ENCODE results near the gene RPP30.
A peak's percentile ranks its signal among the peaks of the same experiment; 100 is the strongest.

The RPP30 gene

GRCh38 chr10:90855126-90855525, 16.6 kb upstream of the RPP30 start:
- Histone ChIP-seq H3K27me3 (ENCODE audit: control insufficient read depth in 2 of 2, insufficient read depth in 2 of 2, low read length in 2 of 2) (peaks cover 29 to 41% of the 10 kb centered on the region in 2 donors), H3K36me3 (ENCODE audit: control insufficient read depth in 2 of 2, insufficient read depth in 2 of 2, low read length in 2 of 2) (no peaks in the 10 kb centered on the region), H3K9me3 (ENCODE audit: control insufficient read depth in 2 of 2, low read length in 2 of 2) (peaks cover 0 to 2% of the 10 kb centered on the region in 2 donors), H3K4me1 (ENCODE audit: control insufficient read depth in 2 of 2, insufficient read depth in 2 of 2, low read length in 2 of 2) (peaks cover 3 to 8% of the 10 kb centered on the region in 2 donors), H3K4me3 (ENCODE audit: low read length in 2 of 2) (no peak overlapping the region), H3K9ac (ENCODE audit: low read depth in 1 of 2, low read length in 2 of 2) (no peak overlapping the region), H3K27ac (ENCODE audit: low read depth in 2 of 2, low read length in 2 of 2) (no peak overlapping the region)

DNA sequence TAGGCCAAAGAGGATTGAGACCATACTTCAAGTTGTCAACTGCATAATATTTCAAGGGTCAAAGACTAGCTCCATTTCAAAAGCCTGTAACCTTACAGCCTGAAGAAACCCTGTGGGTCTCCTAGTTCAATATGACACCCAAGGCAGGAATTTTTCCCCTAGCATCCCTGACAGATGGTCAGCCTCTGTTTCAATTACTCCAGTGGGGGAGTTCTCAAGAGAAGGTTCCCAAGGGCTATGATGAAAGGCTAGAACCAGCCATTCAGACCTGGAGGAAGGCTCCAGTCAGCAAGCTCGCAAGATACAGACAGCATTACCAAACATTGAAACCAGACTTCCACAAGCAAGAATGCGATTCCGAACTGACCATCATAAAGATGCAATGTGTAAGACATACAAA, 15.5 kb upstream of the RPP30 start:
- no peaks in the 10 kb centered on the region for H3K9me3 ChIP-seq (ENCODE audit: control insufficient read depth in 2 of 2, low read length in 2 of 2)
- H3K36me3 ChIP-seq (ENCODE audit: control insufficient read depth in 2 of 2, insufficient read depth in 2 of 2, low read length in 2 of 2) = no peaks in the 10 kb centered on the region
- no peak overlapping the region for H3K27ac ChIP-seq (ENCODE audit: low read depth in 2 of 2, low read length in 2 of 2)
- H3K4me1 ChIP-seq (ENCODE audit: control insufficient read depth in 2 of 2, insufficient read depth in 2 of 2, low read length in 2 of 2) = peaks cover 3 to 8% of the 10 kb centered on the region in 2 donors
- H3K9ac ChIP-seq (ENCODE audit: low read depth in 1 of 2, low read length in 2 of 2) = no peak overlapping the region
- H3K27me3 ChIP-seq (ENCODE audit: control insufficient read depth in 2 of 2, insufficient read depth in 2 of 2, low read length in 2 of 2) = peaks cover 29 to 41% of the 10 kb centered on the region in 2 donors
- H3K4me3 ChIP-seq (ENCODE audit: low read length in 2 of 2) = peak overlapping the region in 1 of 2 donors; percentile 65

DNA sequence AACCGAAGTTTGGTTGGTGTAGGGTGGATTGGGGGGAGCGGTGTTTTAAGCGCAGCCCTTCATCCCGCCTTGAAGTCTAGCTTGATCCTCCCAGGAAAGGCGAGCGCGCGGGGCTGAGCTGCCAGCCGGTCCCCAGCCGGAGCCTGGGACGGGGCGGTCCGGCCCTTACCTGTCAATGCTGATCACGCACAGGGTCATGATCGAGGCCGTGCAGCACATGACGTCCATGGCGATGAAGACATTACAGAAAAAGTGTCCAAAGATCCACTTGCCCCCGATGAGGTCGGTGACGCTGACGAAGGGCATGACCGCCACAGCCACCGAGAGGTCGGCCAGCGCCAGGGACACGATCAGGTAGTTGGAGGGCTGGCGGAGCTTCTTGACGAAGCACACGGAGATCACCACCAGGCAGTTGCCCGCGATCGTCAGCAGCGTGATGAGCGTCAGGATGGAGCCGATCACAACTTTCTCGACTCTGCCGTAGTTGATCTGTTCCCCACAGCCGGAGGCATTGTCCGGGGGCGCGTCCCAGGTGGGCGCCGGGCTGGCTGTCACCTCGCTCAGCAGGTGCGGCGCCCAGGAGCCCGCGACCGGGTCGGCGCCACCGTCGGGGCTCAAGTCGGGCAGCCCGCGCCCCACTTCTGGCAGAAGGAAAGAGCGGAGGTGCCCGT, 14.7 kb upstream of the RPP30 start:
- H3K27me3 ChIP-seq (ENCODE audit: control insufficient read depth in 2 of 2, insufficient read depth in 2 of 2, low read length in 2 of 2) = peaks cover 29 to 41% of the 10 kb centered on the region in 2 donors
- peak overlapping the region in 1 of 2 donors; percentile 16 for H3K27ac ChIP-seq (ENCODE audit: low read depth in 2 of 2, low read length in 2 of 2)
- peak overlapping the region in 1 of 2 donors; percentile 36 for H3K9ac ChIP-seq (ENCODE audit: low read depth in 1 of 2, low read length in 2 of 2)
- H3K4me3 ChIP-seq (ENCODE audit: low read length in 2 of 2) = peak overlapping the region; percentile 65 to 67
- H3K36me3 ChIP-seq (ENCODE audit: control insufficient read depth in 2 of 2, insufficient read depth in 2 of 2, low read length in 2 of 2) = no peaks in the 10 kb centered on the region
- H3K9me3 ChIP-seq (ENCODE audit: control insufficient read depth in 2 of 2, low read length in 2 of 2) = no peaks in the 10 kb centered on the region
- peaks cover 3 to 8% of the 10 kb centered on the region in 2 donors for H3K4me1 ChIP-seq (ENCODE audit: control insufficient read depth in 2 of 2, insufficient read depth in 2 of 2, low read length in 2 of 2)

DNA sequence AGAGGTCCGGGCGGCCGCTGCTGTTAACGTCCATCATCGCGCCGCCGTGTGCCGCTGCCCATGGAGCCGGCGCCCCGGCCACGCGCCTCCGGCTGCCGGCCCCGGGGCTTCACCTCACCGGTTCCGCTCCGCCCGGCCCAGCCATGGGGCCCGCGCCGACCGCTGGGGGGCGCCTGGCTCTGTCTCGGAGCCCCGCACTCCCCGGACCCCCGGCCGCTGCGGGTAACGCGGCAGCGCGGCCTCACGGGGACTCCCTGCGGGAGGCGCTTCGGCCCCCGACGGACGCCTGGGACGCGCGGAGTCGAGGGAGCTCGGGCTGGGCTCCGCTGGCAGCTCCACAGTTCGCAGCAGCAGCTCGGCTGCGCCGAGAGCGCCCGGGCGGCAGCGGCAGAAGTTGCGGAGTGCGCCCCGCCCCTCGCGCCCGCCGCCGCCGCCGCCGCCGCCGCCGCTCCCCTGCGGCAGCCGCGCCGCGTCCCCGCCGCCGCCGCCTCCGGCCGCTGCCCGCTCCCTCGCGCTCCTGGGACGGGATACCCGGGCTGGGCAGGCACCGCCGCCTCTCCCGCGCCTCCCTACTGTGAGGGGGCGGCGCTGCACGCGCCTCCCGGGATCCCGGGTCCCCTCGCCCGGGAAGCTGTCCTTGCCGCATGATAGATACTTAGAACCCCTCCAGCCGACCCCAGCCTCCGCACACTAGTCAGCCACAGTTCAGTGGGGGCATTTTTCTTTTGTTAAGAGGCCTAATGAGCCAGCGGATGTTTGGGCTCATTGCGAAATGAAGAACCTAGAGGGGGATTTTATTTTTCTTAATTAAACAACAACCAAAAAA, 13.9 kb upstream of the RPP30 start, which contains the start of gene HTR7:
Gene HTR7 (minus strand): TSS at position 405 of the 826 bp plus-strand sequence. CDS start 368 bp downstream, at position 37.
- Histone ChIP-seq H3K9ac (ENCODE audit: low read depth in 1 of 2, low read length in 2 of 2) (peak within 1 kb of the TSS; percentile 5 to 46), H3K4me3 (ENCODE audit: low read length in 2 of 2) (peak within 1 kb of the TSS; percentile 65 to 67), H3K27ac (ENCODE audit: low read depth in 2 of 2, low read length in 2 of 2) (peak within 1 kb of the TSS; percentile 15 to 38), H3K36me3 (ENCODE audit: control insufficient read depth in 2 of 2, insufficient read depth in 2 of 2, low read length in 2 of 2) (no peaks in the 10 kb centered on the region), H3K4me1 (ENCODE audit: control insufficient read depth in 2 of 2, insufficient read depth in 2 of 2, low read length in 2 of 2) (peaks cover 3 to 8% of the 10 kb centered on the region in 2 donors), H3K27me3 (ENCODE audit: control insufficient read depth in 2 of 2, insufficient read depth in 2 of 2, low read length in 2 of 2) (peaks cover 29 to 41% of the 10 kb centered on the region in 2 donors), H3K9me3 (ENCODE audit: control insufficient read depth in 2 of 2, low read length in 2 of 2) (no peaks in the 10 kb centered on the region)

DNA sequence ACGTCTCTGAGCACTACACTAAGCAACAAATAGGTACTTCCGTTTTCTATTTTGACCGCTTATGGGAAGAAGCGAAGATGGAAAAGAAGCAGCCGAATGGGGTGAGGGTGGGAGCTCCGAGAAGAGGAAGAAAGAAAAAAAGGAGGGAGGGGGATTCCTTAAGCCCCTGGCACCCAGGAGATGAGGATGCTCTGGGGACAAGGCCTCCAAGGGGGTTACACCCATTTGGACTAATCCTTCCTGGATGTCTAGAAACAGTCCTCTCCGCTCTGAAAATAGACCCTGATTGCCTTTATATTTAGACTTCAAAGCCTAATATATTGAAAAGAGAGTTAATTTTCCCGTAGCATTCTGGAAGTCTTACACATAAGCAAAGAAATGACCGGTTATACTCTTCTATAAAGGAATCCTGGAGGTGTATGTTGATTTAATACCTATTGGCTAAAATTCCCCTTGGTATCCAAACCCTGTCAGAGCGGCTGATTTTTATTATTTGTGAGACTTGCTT, 13.3 kb upstream of the RPP30 start:
- H3K9ac ChIP-seq (ENCODE audit: low read depth in 1 of 2, low read length in 2 of 2) = peak overlapping the region; percentile 5 to 46
- H3K27me3 ChIP-seq (ENCODE audit: control insufficient read depth in 2 of 2, insufficient read depth in 2 of 2, low read length in 2 of 2) = peaks cover 32 to 38% of the 10 kb centered on the region in 2 donors
- H3K4me3 ChIP-seq (ENCODE audit: low read length in 2 of 2) = peak overlapping the region; percentile 60 to 67
- H3K9me3 ChIP-seq (ENCODE audit: control insufficient read depth in 2 of 2, low read length in 2 of 2) = no peaks in the 10 kb centered on the region
- no peaks in the 10 kb centered on the region for H3K36me3 ChIP-seq (ENCODE audit: control insufficient read depth in 2 of 2, insufficient read depth in 2 of 2, low read length in 2 of 2)
- peaks cover 3 to 8% of the 10 kb centered on the region in 2 donors for H3K4me1 ChIP-seq (ENCODE audit: control insufficient read depth in 2 of 2, insufficient read depth in 2 of 2, low read length in 2 of 2)
- peak overlapping the region in 1 of 2 donors; percentile 15 for H3K27ac ChIP-seq (ENCODE audit: low read depth in 2 of 2, low read length in 2 of 2)

DNA sequence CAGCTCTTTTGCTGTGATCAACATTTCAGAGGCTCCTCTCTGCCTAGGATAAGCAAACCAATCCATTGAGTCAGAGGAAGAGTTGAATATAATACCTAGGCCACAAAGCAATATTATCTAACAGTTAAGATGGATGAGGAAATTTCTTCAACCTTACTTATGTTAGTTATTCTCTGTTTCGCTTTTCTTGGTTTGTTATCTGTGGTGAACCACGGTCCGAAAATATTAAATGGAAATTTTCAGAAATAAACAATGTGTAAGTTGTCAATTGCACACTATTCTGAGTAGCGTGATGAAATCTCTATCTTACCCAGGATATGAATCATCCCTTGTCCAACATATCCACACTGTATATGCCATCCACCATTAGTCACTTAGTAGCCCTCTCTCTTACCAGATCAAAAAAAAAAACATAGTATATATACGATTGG, 12.4 kb upstream of the RPP30 start:
- no peak overlapping the region for H3K27ac ChIP-seq (ENCODE audit: low read depth in 2 of 2, low read length in 2 of 2)
- peaks cover 34 to 35% of the 10 kb centered on the region in 2 donors for H3K27me3 ChIP-seq (ENCODE audit: control insufficient read depth in 2 of 2, insufficient read depth in 2 of 2, low read length in 2 of 2)

DNA sequence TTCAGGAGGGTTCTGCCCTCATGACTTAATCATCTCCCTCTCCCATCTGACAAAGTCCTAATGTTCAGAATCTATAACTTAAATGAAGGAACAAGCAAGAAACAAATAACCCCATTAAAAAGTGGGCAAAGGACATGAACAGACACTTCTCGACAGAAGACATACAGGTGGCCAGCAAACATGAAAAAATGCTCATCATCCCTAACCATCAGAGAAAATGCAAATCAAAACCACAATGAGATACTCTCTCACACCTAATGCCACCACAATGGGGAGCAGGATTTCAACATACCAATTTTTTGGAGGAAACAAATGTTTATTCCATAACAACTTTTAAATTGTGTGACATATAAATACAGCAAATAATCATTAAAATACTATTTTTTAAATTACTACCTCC, 11.0 kb upstream of the RPP30 start:
- Histone ChIP-seq H3K4me3 (ENCODE audit: low read length in 2 of 2) (no peak overlapping the region), H3K9ac (ENCODE audit: low read depth in 1 of 2, low read length in 2 of 2) (no peak overlapping the region), H3K4me1 (ENCODE audit: control insufficient read depth in 2 of 2, insufficient read depth in 2 of 2, low read length in 2 of 2) (peaks cover 3 to 8% of the 10 kb centered on the region in 2 donors), H3K9me3 (ENCODE audit: control insufficient read depth in 2 of 2, low read length in 2 of 2) (no peaks in the 10 kb centered on the region), H3K27me3 (ENCODE audit: control insufficient read depth in 2 of 2, insufficient read depth in 2 of 2, low read length in 2 of 2) (peaks cover 25 to 27% of the 10 kb centered on the region in 2 donors), H3K36me3 (ENCODE audit: control insufficient read depth in 2 of 2, insufficient read depth in 2 of 2, low read length in 2 of 2) (no peaks in the 10 kb centered on the region), H3K27ac (ENCODE audit: low read depth in 2 of 2, low read length in 2 of 2) (no peak overlapping the region)

More for the DNA sequence above, 12.4 kb upstream of the RPP30 start:
- Histone ChIP-seq H3K36me3 (ENCODE audit: control insufficient read depth in 2 of 2, insufficient read depth in 2 of 2, low read length in 2 of 2) (no peaks in the 10 kb centered on the region), H3K4me3 (ENCODE audit: low read length in 2 of 2) (no peak overlapping the region), H3K9me3 (ENCODE audit: control insufficient read depth in 2 of 2, low read length in 2 of 2) (no peaks in the 10 kb centered on the region), H3K4me1 (ENCODE audit: control insufficient read depth in 2 of 2, insufficient read depth in 2 of 2, low read length in 2 of 2) (peaks cover 3 to 8% of the 10 kb centered on the region in 2 donors), H3K9ac (ENCODE audit: low read depth in 1 of 2, low read length in 2 of 2) (no peak overlapping the region)

GRCh38 chr10:90862908-90863514, 8.8 kb upstream of the RPP30 start:
- Histone ChIP-seq H3K9ac (ENCODE audit: low read depth in 1 of 2, low read length in 2 of 2) (no peak overlapping the region), H3K27me3 (ENCODE audit: control insufficient read depth in 2 of 2, insufficient read depth in 2 of 2, low read length in 2 of 2) (peaks cover 11 to 13% of the 10 kb centered on the region in 2 donors), H3K9me3 (ENCODE audit: control insufficient read depth in 2 of 2, low read length in 2 of 2) (no peaks in the 10 kb centered on the region), H3K27ac (ENCODE audit: low read depth in 2 of 2, low read length in 2 of 2) (no peak overlapping the region), H3K4me1 (ENCODE audit: control insufficient read depth in 2 of 2, insufficient read depth in 2 of 2, low read length in 2 of 2) (no peaks in the 10 kb centered on the region), H3K36me3 (ENCODE audit: control insufficient read depth in 2 of 2, insufficient read depth in 2 of 2, low read length in 2 of 2) (no peaks in the 10 kb centered on the region), H3K4me3 (ENCODE audit: low read length in 2 of 2) (no peak overlapping the region)

DNA sequence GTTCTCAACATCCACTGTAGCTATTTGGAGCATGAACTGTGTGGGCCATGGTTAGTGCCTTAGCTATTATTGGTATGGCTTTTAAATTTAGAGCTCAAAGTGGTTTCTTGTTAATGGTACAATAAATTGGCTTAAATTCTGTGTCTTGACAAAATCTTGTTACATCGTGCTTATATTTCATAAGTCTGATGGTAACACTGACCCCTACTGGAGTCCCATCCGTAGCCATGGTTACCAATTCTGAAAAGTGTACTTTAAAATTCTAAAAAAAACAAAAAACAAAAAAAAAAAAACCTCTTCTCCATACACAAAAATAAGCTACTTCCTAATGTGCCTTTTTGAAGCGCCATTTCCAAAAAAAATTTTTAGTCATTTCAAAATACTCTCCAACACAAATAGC, 6.4 kb upstream of the RPP30 start:
- no peak overlapping the region for H3K9ac ChIP-seq (ENCODE audit: low read depth in 1 of 2, low read length in 2 of 2)
- H3K4me3 ChIP-seq (ENCODE audit: low read length in 2 of 2) = no peak overlapping the region
- H3K36me3 ChIP-seq (ENCODE audit: control insufficient read depth in 2 of 2, insufficient read depth in 2 of 2, low read length in 2 of 2) = no peaks in the 10 kb centered on the region
- H3K4me1 ChIP-seq (ENCODE audit: control insufficient read depth in 2 of 2, insufficient read depth in 2 of 2, low read length in 2 of 2) = no peaks in the 10 kb centered on the region
- no peak overlapping the region for H3K27ac ChIP-seq (ENCODE audit: low read depth in 2 of 2, low read length in 2 of 2)
- H3K27me3 ChIP-seq (ENCODE audit: control insufficient read depth in 2 of 2, insufficient read depth in 2 of 2, low read length in 2 of 2) = peaks cover 5 to 9% of the 10 kb centered on the region in 2 donors
- H3K9me3 ChIP-seq (ENCODE audit: control insufficient read depth in 2 of 2, low read length in 2 of 2) = peaks cover 2 to 4% of the 10 kb centered on the region in 2 donors
